IMR-90 (cell line): Measurements from ENCODE around the gene PES1. TPM values are rescaled to one million over a fixed set of nuclear protein-coding genes. Genes with fewer than 3 reads are reported as not detected.

Experiments used
- ATAC-seq: fragments of 200-7000 bp; cut with Tn5 transposase; 2 replicates; pipeline ENCODE4 v1.9.1; 2020; ENCODE audit warnings: low read depth, mild to moderate bottlenecking, moderate library complexity
- BruUV-seq: library from RNA; stranded (reverse); fragments of 400-500 nt; replicated peaks from 2 replicates; lab custom pipeline; 2021; lab: Mats Ljungman, UMichigan
- CTCF ChIA-PET: fragments of 300-600 bp; formaldehyde crosslinking; extraction: SDS; loops from one replicate; lab custom pipeline; 2021; ENCODE audit warnings: antibody characterized with exemption; lab: Yijun Ruan, JAX
- POLR2A ChIA-PET: fragments of 300-600 bp; sonication (Branson Sonifier 250); formaldehyde crosslinking; loops from one replicate; lab custom pipeline; 2022; ENCODE audit warnings: antibody characterized with exemption; ENCODE audit not compliant: unreplicated experiment; lab: Charles Lee
- DNase-seq: peaks from one replicate; pipeline ENCODE4 v3.0.0; 2013
- H2AFZ ChIP-seq: replicated peaks from 2 replicates; pipeline ENCODE3; 2013; ENCODE audit warnings: low read length, mild to moderate bottlenecking; ENCODE audit not compliant: poor library complexity
- H2AK5ac ChIP-seq: 2 replicates; pipeline ENCODE4 v1.6.1; 2013; ENCODE audit warnings: low read depth, low read length, inconsistent platforms
- H2AK9ac ChIP-seq: replicated peaks from 2 replicates; pipeline ENCODE3; 2013; ENCODE audit warnings: mild to moderate bottlenecking, low read depth, low read length, moderate library complexity; ENCODE audit not compliant: poor library complexity
- H2BK120ac ChIP-seq: 2 replicates; pipeline ENCODE4 v1.6.1; 2013; ENCODE audit warnings: low read depth, low read length, inconsistent platforms
- H2BK15ac ChIP-seq: 3 replicates; pipeline ENCODE4 v1.6.1; 2013; ENCODE audit warnings: low read depth, low read length, inconsistent platforms
- H2BK20ac ChIP-seq: 2 replicates; pipeline ENCODE4 v1.6.1; 2013; ENCODE audit warnings: low read depth, mild to moderate bottlenecking, inconsistent platforms, low read length, moderate library complexity
- H2BK5ac ChIP-seq: 2 replicates; pipeline ENCODE4 v1.6.1; 2013; ENCODE audit warnings: mild to moderate bottlenecking, low read depth, low read length, inconsistent platforms; ENCODE audit not compliant: poor library complexity, severe bottlenecking
- H3K14ac ChIP-seq: replicated peaks from 2 replicates; pipeline ENCODE4 v1.6.1; 2013; ENCODE audit warnings: low read depth, low read length, inconsistent platforms
- H3K18ac ChIP-seq: 2 replicates; pipeline ENCODE4 v1.6.1; 2013; ENCODE audit warnings: low read depth, low read length, control low read depth
- H3K23ac ChIP-seq: 2 replicates; pipeline ENCODE4 v1.6.1; 2013; ENCODE audit warnings: low read depth, low read length, inconsistent platforms
- H3K27ac ChIP-seq: 2 replicates; pipeline ENCODE4 v1.5.1; 2013; ENCODE audit warnings: mild to moderate bottlenecking, control low read depth, low read length; ENCODE audit not compliant: insufficient read depth
- H3K27me3 ChIP-seq: 2 replicates; pipeline ENCODE4 v1.6.1; 2013; ENCODE audit warnings: low read length; ENCODE audit not compliant: control insufficient read depth, insufficient read depth
- H3K36me3 ChIP-seq: 2 replicates; pipeline ENCODE4 v1.6.1; 2013; ENCODE audit warnings: low read length, mixed read lengths; ENCODE audit not compliant: control insufficient read depth, insufficient read depth
- H3K4ac ChIP-seq: 2 replicates; pipeline ENCODE4 v1.6.1; 2013; ENCODE audit warnings: low read depth, low read length, inconsistent platforms
- H3K4me1 ChIP-seq: 2 replicates; pipeline ENCODE4 v1.6.1; 2013; ENCODE audit warnings: low read length, mixed read lengths; ENCODE audit not compliant: control insufficient read depth, insufficient read depth
- H3K4me2 ChIP-seq: 2 replicates; pipeline ENCODE4 v1.6.1; 2013; ENCODE audit warnings: low read depth, mild to moderate bottlenecking, control low read depth, low read length, moderate library complexity
- H3K4me3 ChIP-seq: 2 replicates; pipeline ENCODE4 v1.5.1; 2013; ENCODE audit warnings: low read depth, mild to moderate bottlenecking, control low read depth, low read length, moderate library complexity; ENCODE audit not compliant: insufficient read depth
- H3K56ac ChIP-seq: 2 replicates; pipeline ENCODE4 v1.6.1; 2013; ENCODE audit warnings: low read length, inconsistent platforms; ENCODE audit not compliant: insufficient read depth; ENCODE audit errors: extremely low read depth
- H3K79me1 ChIP-seq, 2 experiments: 2 replicates each; pipeline ENCODE4 v1.6.1; 2013; ENCODE audit warnings: low read length in 2 of 2, inconsistent platforms in 1 of 2, low read depth in 1 of 2
- H3K9ac ChIP-seq: 2 replicates; pipeline ENCODE4 v1.6.1; 2013; ENCODE audit warnings: low read depth, low read length, control low read depth
- H3K9me1 ChIP-seq: 2 replicates; pipeline ENCODE4 v1.6.1; 2013; ENCODE audit warnings: low read length, inconsistent platforms; ENCODE audit not compliant: insufficient read depth
- H3K9me3 ChIP-seq: 2 replicates; pipeline ENCODE4 v1.6.1; 2013; ENCODE audit warnings: low read length; ENCODE audit not compliant: control insufficient read depth, insufficient read depth
- H4K20me1 ChIP-seq: 2 replicates; pipeline ENCODE4 v1.6.1; 2013; ENCODE audit warnings: low read length, inconsistent platforms; ENCODE audit not compliant: insufficient read depth
- H4K5ac ChIP-seq: 2 replicates; pipeline ENCODE4 v1.6.1; 2013; ENCODE audit warnings: mild to moderate bottlenecking, low read depth, low read length, control low read depth
- H4K8ac ChIP-seq, 2 experiments: 2 replicates each; pipeline ENCODE4 v1.6.1; 2013; ENCODE audit warnings: low read depth in 2 of 2, low read length in 2 of 2, control low read depth in 1 of 2, inconsistent platforms in 1 of 2
- H4K91ac ChIP-seq: 2 replicates; pipeline ENCODE4 v1.6.1; 2013; ENCODE audit warnings: low read depth, low read length, inconsistent platforms; ENCODE audit not compliant: insufficient read depth
- BHLHE40 ChIP-seq: fragments of 150-350 bp; IDR thresholded peaks from 2 replicates; pipeline ENCODE4 v1.6.1; 2016; ENCODE audit warnings: mild to moderate bottlenecking, low read depth, low read length
- CEBPB ChIP-seq: IDR thresholded peaks from 2 replicates; pipeline ENCODE4 v1.6.1; 2012; ENCODE audit warnings: low read depth, low read length, improper control_type of control experiment
- MAFK ChIP-seq: IDR thresholded peaks from 2 replicates; pipeline ENCODE4 v1.6.1; 2012; ENCODE audit warnings: low read depth, low read length, improper control_type of control experiment
- MAZ ChIP-seq: IDR thresholded peaks from 2 replicates; pipeline ENCODE4 v1.6.1; 2012; ENCODE audit warnings: low read depth, mild to moderate bottlenecking, low read length, improper control_type of control experiment, moderate library complexity, borderline replicate concordance
- MXI1 ChIP-seq: IDR thresholded peaks from 2 replicates; pipeline ENCODE4 v1.6.1; 2012; ENCODE audit warnings: low read depth, mild to moderate bottlenecking, low read length, moderate library complexity, borderline replicate concordance
- NFE2L2 ChIP-seq: fragments of 150-350 bp; IDR thresholded peaks from 2 replicates; pipeline ENCODE4 v1.6.1; 2016; ENCODE audit warnings: low read depth, mild to moderate bottlenecking, low read length
- RAD21 ChIP-seq: IDR thresholded peaks from 2 replicates; pipeline ENCODE4 v1.6.1; 2012; ENCODE audit warnings: low read length, improper control_type of control experiment
- RCOR1 ChIP-seq: IDR thresholded peaks from 2 replicates; pipeline ENCODE4 v1.6.1; 2012; ENCODE audit warnings: mild to moderate bottlenecking, low read length, improper control_type of control experiment; ENCODE audit not compliant: insufficient replicate concordance
- SMC3 ChIP-seq: fragments of 150-350 bp; IDR thresholded peaks from 2 replicates; pipeline ENCODE4 v1.6.1; 2016; ENCODE audit warnings: low read depth, mild to moderate bottlenecking, antibody characterized with exemption, low read length, moderate library complexity
- WGBS, 2 experiments: methylation state at CpG; one replicate each; pipeline versions ENCODE4 v1.1.5 to v1.1.7; 2013; ENCODE audit warnings: missing lambda C conversion rate in 2 of 2; ENCODE audit not compliant: insufficient read length in 1 of 2; ENCODE audit errors: extremely low coverage in 2 of 2; 5-methylcytosine and 5-hydroxymethylcytosine counted together
- dilution Hi-C: fragments of 300-500 bp; cut with HindIII; formaldehyde crosslinking; loops from one replicate; pipeline ENCODE4 v1.14.3; 2018; ENCODE audit warnings: low sequenced_read_pairs; ENCODE audit not compliant: unreplicated experiment
- in situ Hi-C: fragments of 300-500 bp; cut with MboI; formaldehyde crosslinking; loops from 3 replicates; pipeline ENCODE4 v1.14.3; 2019; ENCODE audit warnings: low sequenced_read_pairs, inconsistent platforms, mixed read lengths
- intact Hi-C: fragments of 100-400 bp; cut with micrococcal nuclease; formaldehyde crosslinking; loops from 2 replicates; pipeline ENCODE4 v1.10.0; 2022
- polyA plus RNA-seq, 3 experiments: library from polyadenylated mRNA; depleted of rRNA; stranded (reverse); fragments of >200 nt; gene quantifications; 2 replicates each; pipeline ENCODE4 v1.2.3, GENCODE V29; 2012; ENCODE audit warnings: low replicate concordance in 1 of 3
- total RNA-seq: library from RNA; depleted of rRNA; stranded (reverse); fragments of >200 nt; gene quantifications from 2 replicates; pipeline ENCODE4 v1.2.3, GENCODE V29; 2012
- TF ChIP-seq, protein P1 (sequence below): conservative IDR thresholded peaks from 2 replicates; pipeline ENCODE4 v1.5.1; 2012; ENCODE audit warnings: mild to moderate bottlenecking, low read depth, low read length, improper control_type of control experiment
- TF ChIP-seq, protein P2 (sequence below): fragments of 150-350 bp; IDR thresholded peaks from 2 replicates; pipeline ENCODE4 v1.6.1; 2017; ENCODE audit warnings: mild to moderate bottlenecking, antibody characterized with exemption, low read length, low read depth
- TF ChIP-seq, protein P3 (sequence below): fragments of 150-350 bp; IDR thresholded peaks from 2 replicates; pipeline ENCODE4 v1.6.1; 2016; ENCODE audit warnings: low read depth, mild to moderate bottlenecking, low read length, moderate library complexity, borderline replicate concordance

PES1 gene
- total and polyA plus RNA-seq, 2 of the 4 experiments (the other 2 are of a cell fraction): 120 to 142 TPM

DNA sequence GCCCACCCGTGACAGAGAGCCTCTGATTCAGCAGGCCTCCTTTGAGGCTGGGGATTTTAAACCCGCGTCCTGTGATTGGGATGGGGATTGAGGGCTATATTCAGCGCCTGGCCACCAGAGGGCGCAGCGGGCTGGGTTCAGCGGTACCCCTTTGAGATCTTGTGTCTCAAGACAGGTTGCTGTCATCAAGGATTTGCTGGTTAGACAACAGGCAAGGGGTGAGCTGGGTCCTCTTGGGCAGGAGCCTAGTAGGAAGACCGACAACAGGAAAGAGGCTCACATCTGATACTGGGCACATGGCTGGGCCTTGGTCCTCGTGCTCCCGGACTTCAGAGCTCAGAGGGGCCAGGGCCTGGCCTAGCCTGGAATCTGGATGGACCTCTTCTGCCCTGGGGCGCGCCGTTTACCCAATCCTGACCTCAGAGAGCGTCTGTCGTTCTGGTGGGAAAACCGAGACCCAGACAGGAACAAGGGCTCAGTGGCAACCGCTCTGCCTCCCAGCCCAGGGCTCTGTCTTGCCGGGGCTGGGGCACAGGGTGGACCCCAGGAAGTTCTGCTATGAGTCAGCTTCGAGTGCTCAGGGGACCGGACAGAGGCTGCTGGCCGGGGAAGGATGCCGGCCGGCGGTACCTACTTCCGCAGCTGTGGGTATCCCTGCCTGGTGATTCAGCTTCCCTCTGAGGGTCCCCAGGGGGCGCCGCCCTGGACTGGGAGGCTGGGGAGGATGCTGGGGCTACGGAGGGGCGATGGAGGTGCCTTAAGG, 42.9 kb upstream of the PES1 start:
- H3K14ac ChIP-seq: no peak overlapping the region
- CTCF ChIA-PET: interaction anchor here (0.5 to 3.9 kb wide), 9 partner anchors 12 to 512 kb away, joined by 3 to 45 read pairs (median 3); partner anchors contain the start of gene OSBP2
- H3K4me3 ChIP-seq: peak overlapping the region; percentile 20
- no peaks in the 10 kb centered on the region for H4K20me1 ChIP-seq
- H2BK5ac ChIP-seq: peak overlapping the region; percentile 67
- peak overlapping the region; percentile 27; the same call in 1 of the 2 replicates for H2BK120ac ChIP-seq
- H2BK20ac ChIP-seq: peak overlapping the region; percentile 31; the same call in 1 of the 2 replicates
- H3K18ac ChIP-seq: 0 out of 2 replicates have a peak overlapping the region, but pooled peaks have one; percentile 1
- H3K9me3 ChIP-seq: no peaks in the 10 kb centered on the region
- peak; percentile 89 for DNase-seq
- no peak overlapping the region for H3K56ac ChIP-seq
- 13% methylated on average over 24 of the region's 29 CpGs; no CpG with 5 or more reads in 1 of the 2 experiments for WGBS, 2 experiments
- dilution Hi-C loops (no loop called here), in situ Hi-C loops (loop anchor here (5.0 to 10.0 kb wide), 2 partner anchors 123 to 290 kb away; no protein-coding TSS in a partner anchor), intact Hi-C loops (loop anchor here (1.0 kb wide), 2 partner anchors 121 to 286 kb away; no protein-coding TSS in a partner anchor)
- H3K79me1 ChIP-seq: peaks cover 20 to 22% of the 10 kb centered on the region in 2 experiments
- H3K4ac ChIP-seq: peak overlapping the region; percentile 56
- peak overlapping the region; percentile 12; the same call in 1 of the 3 replicates for H2BK15ac ChIP-seq
- peak overlapping the region; percentile 57; the same call in 1 of the 2 replicates for H2AK5ac ChIP-seq
- no peak overlapping the region for H3K23ac ChIP-seq
- H3K4me1 ChIP-seq: peaks cover 21% of the 10 kb centered on the region
- BruUV-seq: no TSS peak
- H3K27ac ChIP-seq: peak overlapping the region; percentile 48
- peaks cover 14% of the 10 kb centered on the region for H3K9me1 ChIP-seq
- POLR2A ChIA-PET: interaction anchor here (1.6 kb wide), 1 partner anchor 120 kb away, joined by 7 read pairs; no protein-coding TSS in a partner anchor
- no peaks in the 10 kb centered on the region for H3K27me3 ChIP-seq
- 0 out of 2 replicates have a peak overlapping the region, but pooled peaks have one; percentile 5 for H3K9ac ChIP-seq
- H4K8ac ChIP-seq: peak overlapping the region; percentile 46 to 81
- H2AK9ac ChIP-seq: peak overlapping the region; percentile 91
- peak overlapping the region; percentile 72 for H4K5ac ChIP-seq
- H2AFZ ChIP-seq: peak overlapping the region; percentile 96
- H3K4me2 ChIP-seq: peak overlapping the region; percentile 76
- no peaks in the 10 kb centered on the region for H3K36me3 ChIP-seq
- ATAC-seq: peak; percentile 59
- H4K91ac ChIP-seq: peak overlapping the region; percentile 45
- TF ChIP-seq MAFK: no peak
- peak; percentile 96 for TF ChIP-seq RAD21
- no peak for TF ChIP-seq MXI1
- TF ChIP-seq, protein P1, sequence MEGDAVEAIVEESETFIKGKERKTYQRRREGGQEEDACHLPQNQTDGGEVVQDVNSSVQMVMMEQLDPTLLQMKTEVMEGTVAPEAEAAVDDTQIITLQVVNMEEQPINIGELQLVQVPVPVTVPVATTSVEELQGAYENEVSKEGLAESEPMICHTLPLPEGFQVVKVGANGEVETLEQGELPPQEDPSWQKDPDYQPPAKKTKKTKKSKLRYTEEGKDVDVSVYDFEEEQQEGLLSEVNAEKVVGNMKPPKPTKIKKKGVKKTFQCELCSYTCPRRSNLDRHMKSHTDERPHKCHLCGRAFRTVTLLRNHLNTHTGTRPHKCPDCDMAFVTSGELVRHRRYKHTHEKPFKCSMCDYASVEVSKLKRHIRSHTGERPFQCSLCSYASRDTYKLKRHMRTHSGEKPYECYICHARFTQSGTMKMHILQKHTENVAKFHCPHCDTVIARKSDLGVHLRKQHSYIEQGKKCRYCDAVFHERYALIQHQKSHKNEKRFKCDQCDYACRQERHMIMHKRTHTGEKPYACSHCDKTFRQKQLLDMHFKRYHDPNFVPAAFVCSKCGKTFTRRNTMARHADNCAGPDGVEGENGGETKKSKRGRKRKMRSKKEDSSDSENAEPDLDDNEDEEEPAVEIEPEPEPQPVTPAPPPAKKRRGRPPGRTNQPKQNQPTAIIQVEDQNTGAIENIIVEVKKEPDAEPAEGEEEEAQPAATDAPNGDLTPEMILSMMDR: peak; percentile 97
- peak; percentile 99 for TF ChIP-seq SMC3
- TF ChIP-seq RCOR1: no peak
- TF ChIP-seq MAZ: peak; percentile 52; the same call in 1 of the 2 replicates
- TF ChIP-seq BHLHE40: peak; percentile 40; the same call in 1 of the 2 replicates
- TF ChIP-seq CEBPB: no peak
- TF ChIP-seq, protein P2, sequence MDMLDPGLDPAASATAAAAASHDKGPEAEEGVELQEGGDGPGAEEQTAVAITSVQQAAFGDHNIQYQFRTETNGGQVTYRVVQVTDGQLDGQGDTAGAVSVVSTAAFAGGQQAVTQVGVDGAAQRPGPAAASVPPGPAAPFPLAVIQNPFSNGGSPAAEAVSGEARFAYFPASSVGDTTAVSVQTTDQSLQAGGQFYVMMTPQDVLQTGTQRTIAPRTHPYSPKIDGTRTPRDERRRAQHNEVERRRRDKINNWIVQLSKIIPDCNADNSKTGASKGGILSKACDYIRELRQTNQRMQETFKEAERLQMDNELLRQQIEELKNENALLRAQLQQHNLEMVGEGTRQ: no peak
- TF ChIP-seq, protein P3, sequence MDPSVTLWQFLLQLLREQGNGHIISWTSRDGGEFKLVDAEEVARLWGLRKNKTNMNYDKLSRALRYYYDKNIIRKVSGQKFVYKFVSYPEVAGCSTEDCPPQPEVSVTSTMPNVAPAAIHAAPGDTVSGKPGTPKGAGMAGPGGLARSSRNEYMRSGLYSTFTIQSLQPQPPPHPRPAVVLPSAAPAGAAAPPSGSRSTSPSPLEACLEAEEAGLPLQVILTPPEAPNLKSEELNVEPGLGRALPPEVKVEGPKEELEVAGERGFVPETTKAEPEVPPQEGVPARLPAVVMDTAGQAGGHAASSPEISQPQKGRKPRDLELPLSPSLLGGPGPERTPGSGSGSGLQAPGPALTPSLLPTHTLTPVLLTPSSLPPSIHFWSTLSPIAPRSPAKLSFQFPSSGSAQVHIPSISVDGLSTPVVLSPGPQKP: no peak
- TF ChIP-seq NFE2L2: no peak
